Gastroesophageal sphincter (tissue), 4 donors: ENCODE results near the gene COL4A2. TPM values are rescaled to one million over a fixed set of nuclear protein-coding genes. Genes with fewer than 3 reads are reported as not detected.

Source experiments
- ATAC-seq: fragments of 150-250 bp; one replicate; pipeline ENCODE4 v1.9.1; 2016; ENCODE audit warnings: mild to moderate bottlenecking, moderate library complexity
- H3K27ac ChIP-seq, 4 donors: fragments of 200-600 bp; sonication (generic) in 3 of 4; 1 replicate in 3 of 4; 2 replicates in 1 of 4; pipeline ENCODE4 v1.5.1; 2016 to 2019
- H3K27me3 ChIP-seq: fragments of 200-600 bp; sonication (generic); one replicate; pipeline ENCODE4 v1.5.1; 2019
- H3K36me3 ChIP-seq, 2 donors: fragments of 200-600 bp; sonication (generic); one replicate each; pipeline ENCODE4 v1.5.1; 2019; ENCODE audit warnings: control low read depth in 1 of 2
- H3K4me1 ChIP-seq, 3 donors: fragments of 200-600 bp; sonication (generic); 1 replicate in 2 of 3; 2 replicates in 1 of 3; pipeline ENCODE4 v1.5.1; 2016 to 2019; ENCODE audit warnings: control low read depth in 2 of 3
- H3K4me3 ChIP-seq, 2 donors: fragments of 200-600 bp; sonication (generic); one replicate each; pipeline ENCODE4 v1.5.1; 2019; ENCODE audit warnings: mild to moderate bottlenecking in 1 of 2, moderate library complexity in 1 of 2
- H3K9me3 ChIP-seq, 3 donors: fragments of 200-600 bp; sonication (generic); one replicate each; pipeline ENCODE4 v1.5.1; 2017 to 2019; ENCODE audit warnings: control low read depth in 2 of 3
- EP300 ChIP-seq: sonication (generic); formaldehyde crosslinking; IDR thresholded peaks from one replicate; pipeline ENCODE4 v1.6.1; 2017; ENCODE audit warnings: antibody characterized with exemption, mild to moderate bottlenecking
- POLR2A ChIP-seq, 2 donors: fragments of 450-650 bp; IDR thresholded peaks; one replicate each; pipeline ENCODE4 v1.6.1; 2017; ENCODE audit warnings: antibody characterized with exemption in 2 of 2, mild to moderate bottlenecking in 2 of 2, moderate library complexity in 1 of 2
- POLR2AphosphoS5 ChIP-seq: sonication (generic); formaldehyde crosslinking; IDR thresholded peaks from one replicate; pipeline ENCODE4 v1.6.1; 2017; ENCODE audit warnings: antibody characterized with exemption
- WGBS, 2 donors: methylation state at CpG; one replicate each; pipeline ENCODE4 v1.1.5; 2018; ENCODE audit warnings: low coverage in 1 of 2; 5-methylcytosine and 5-hydroxymethylcytosine counted together
- total RNA-seq, 4 donors: library from RNA; depleted of rRNA; stranded (reverse); fragments of >200 nt; gene quantifications; one replicate each; pipeline ENCODE4 v1.1.0, GENCODE V29; 2016
- TF ChIP-seq, protein P1 (sequence below), 4 experiments: fragments of 200-600 bp in 2 of 4; fragments of 450-650 bp in 2 of 4; sonication (generic) in 1 of 4; IDR thresholded peaks; one replicate each; pipeline ENCODE4 v1.5.1; 2017 to 2019; ENCODE audit warnings: antibody characterized with exemption in 4 of 4, mild to moderate bottlenecking in 2 of 4, moderate library complexity in 2 of 4

Gene COL4A2
- total RNA-seq, 4 donors from 2014 or later: 478 to 945 (median 543) TPM

- no peak overlapping the region for H3K4me3 ChIP-seq
- H3K27me3 ChIP-seq: no peaks in the 10 kb centered on the region
- peaks cover 3 to 78% (median 8%) of the 10 kb centered on the region in 3 donors for H3K4me1 ChIP-seq
- WGBS, 2 donors: 68 to 77% methylated on average over 20 to 26 of the region's 26 CpGs
- peaks cover 0 to 47% of the 10 kb centered on the region in 2 donors for H3K36me3 ChIP-seq
- no peaks in the 10 kb centered on the region for H3K9me3 ChIP-seq
- H3K27ac ChIP-seq: peak overlapping the region in 1 of 4 donors; percentile 38
- TF ChIP-seq, protein P1, sequence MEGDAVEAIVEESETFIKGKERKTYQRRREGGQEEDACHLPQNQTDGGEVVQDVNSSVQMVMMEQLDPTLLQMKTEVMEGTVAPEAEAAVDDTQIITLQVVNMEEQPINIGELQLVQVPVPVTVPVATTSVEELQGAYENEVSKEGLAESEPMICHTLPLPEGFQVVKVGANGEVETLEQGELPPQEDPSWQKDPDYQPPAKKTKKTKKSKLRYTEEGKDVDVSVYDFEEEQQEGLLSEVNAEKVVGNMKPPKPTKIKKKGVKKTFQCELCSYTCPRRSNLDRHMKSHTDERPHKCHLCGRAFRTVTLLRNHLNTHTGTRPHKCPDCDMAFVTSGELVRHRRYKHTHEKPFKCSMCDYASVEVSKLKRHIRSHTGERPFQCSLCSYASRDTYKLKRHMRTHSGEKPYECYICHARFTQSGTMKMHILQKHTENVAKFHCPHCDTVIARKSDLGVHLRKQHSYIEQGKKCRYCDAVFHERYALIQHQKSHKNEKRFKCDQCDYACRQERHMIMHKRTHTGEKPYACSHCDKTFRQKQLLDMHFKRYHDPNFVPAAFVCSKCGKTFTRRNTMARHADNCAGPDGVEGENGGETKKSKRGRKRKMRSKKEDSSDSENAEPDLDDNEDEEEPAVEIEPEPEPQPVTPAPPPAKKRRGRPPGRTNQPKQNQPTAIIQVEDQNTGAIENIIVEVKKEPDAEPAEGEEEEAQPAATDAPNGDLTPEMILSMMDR (IDR thresholded peaks at IDR 0.05): no peak
- TF ChIP-seq POLR2A (IDR thresholded peaks at IDR 0.05) (no peak), EP300 (no peak), POLR2AphosphoS5 (no peak)
- ATAC-seq: no peak
Observed at GRCh38 chr13:110424569-110425443, 117.7 kb downstream of the COL4A2 start.

DNA sequence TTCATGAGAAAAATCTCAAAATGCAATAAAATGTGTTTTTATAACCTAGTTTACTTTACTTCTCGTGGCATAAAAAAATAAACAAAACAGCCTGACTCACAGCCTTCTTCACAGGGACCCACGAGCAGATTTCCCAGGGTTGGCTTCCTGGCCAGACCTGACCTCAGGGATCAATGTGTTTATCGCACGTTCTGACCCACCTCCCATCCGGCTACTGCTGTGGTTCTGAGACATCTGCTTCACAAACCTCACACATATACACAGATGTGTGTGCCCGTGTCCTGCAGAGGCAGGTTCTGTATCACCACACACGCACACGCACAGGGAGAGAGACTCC, 118.3 kb downstream of the COL4A2 start:
- H3K27me3 ChIP-seq: no peaks in the 10 kb centered on the region
- peaks cover 3 to 72% (median 8%) of the 10 kb centered on the region in 3 donors for H3K4me1 ChIP-seq
- no peak overlapping the region for H3K4me3 ChIP-seq
- peaks cover 0 to 50% of the 10 kb centered on the region in 2 donors for H3K36me3 ChIP-seq
- no peak for ATAC-seq
- peak overlapping the region in 2 of 4 donors; percentile 14 to 38 for H3K27ac ChIP-seq
- WGBS, 2 donors: 51 to 69% methylated on average over 5 of the region's 8 CpGs
- TF ChIP-seq POLR2A (IDR thresholded peaks at IDR 0.05) (no peak), POLR2AphosphoS5 (no peak), EP300 (no peak)
- TF ChIP-seq, protein P1 (IDR thresholded peaks at IDR 0.05): no peak
- no peaks in the 10 kb centered on the region for H3K9me3 ChIP-seq

DNA sequence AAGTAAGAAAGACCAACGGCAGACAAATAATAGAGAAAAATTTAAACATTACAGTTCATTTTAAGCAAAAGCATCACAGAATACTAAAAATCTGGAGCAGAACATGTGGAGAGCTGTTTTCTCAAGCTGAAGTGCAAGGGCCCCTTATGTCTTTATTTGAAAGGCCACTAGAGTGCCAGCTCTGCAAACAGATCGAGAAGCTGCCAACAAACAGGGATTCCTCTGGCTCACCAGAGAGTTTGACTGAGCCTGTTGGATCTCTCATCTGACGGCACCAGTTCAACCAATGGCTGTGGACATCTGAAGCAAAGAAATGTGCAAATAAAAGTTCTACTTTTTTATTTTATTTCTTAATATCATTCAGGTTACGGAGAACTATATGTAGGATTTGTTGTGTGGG, 119.7 kb downstream of the COL4A2 start:
- WGBS, 2 donors: 44 to 57% methylated on average over 3 to 4 of the region's 4 CpGs
- H3K9me3 ChIP-seq: no peaks in the 10 kb centered on the region
- ATAC-seq: no peak
- H3K27me3 ChIP-seq: no peaks in the 10 kb centered on the region
- TF ChIP-seq, protein P1 (IDR thresholded peaks at IDR 0.05): no peak
- TF ChIP-seq EP300: no peak
- no peak for TF ChIP-seq POLR2A (IDR thresholded peaks at IDR 0.05)
- no peak for TF ChIP-seq POLR2AphosphoS5
- peaks cover 3 to 64% (median 8%) of the 10 kb centered on the region in 3 donors for H3K4me1 ChIP-seq
- no peak overlapping the region for H3K4me3 ChIP-seq
- peaks cover 3 to 63% of the 10 kb centered on the region in 2 donors for H3K36me3 ChIP-seq
- H3K27ac ChIP-seq: peak overlapping the region in 2 of 4 donors; percentile 38 to 39

GRCh38 chr13:110428313-110428712, 121.2 kb downstream of the COL4A2 start:
- WGBS, 2 donors: 61 to 87% methylated on average over 3 to 4 of the region's 13 CpGs
- H3K4me1 ChIP-seq: peaks cover 0 to 64% (median 7%) of the 10 kb centered on the region in 3 donors
- H3K9me3 ChIP-seq: no peaks in the 10 kb centered on the region
- ATAC-seq: no peak
- H3K27ac ChIP-seq: peak overlapping the region in 2 of 4 donors; percentile 39 to 66
- no peak overlapping the region for H3K4me3 ChIP-seq
- peaks cover 3 to 76% of the 10 kb centered on the region in 2 donors for H3K36me3 ChIP-seq
- TF ChIP-seq, protein P1 (IDR thresholded peaks at IDR 0.05): no peak
- TF ChIP-seq POLR2AphosphoS5: peak; percentile 5
- no peaks in the 10 kb centered on the region for H3K27me3 ChIP-seq
